8988T (cell line): Measurements from ENCODE around the gene CRADD.
"Not testable (repeated sequence)": the region's sequence is repeated elsewhere in the genome, so short reads cannot be mapped to it uniquely, and the experiment has no call there.

Experiments
- DNase-seq: peaks from one replicate; pipeline ENCODE4 v3.0.0; 2011

The CRADD gene

DNA sequence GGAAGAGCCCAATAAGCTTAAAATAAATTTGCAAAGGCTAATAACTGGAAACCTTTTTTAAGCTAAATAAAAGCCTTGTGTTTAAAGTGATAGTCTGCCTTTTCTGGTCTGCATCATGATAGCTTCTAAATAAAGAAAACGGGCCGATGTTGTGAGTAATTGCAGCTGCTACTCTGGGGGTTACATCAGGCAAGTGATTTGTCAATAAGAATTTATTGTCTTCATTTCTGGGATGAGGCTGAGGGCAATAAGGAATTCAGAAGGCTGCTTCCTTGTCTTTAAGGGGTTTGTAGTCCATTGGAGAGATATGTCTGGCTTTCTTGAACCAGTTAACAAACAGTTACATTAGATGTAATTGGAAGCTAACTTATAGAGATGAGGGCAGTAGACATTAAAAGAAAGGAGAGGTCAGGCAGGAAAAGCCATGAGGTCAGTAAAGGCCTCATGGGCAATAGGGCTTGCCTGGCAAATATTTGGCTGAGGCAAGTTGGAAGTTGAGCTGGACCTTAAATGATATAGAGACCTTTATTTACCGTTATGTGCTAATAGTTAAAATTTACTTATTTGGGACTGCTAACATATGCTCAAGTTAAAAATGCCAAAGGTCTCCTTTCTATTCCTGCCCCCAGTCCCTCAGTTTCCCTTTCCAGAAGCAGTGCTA is 85.0 kb downstream of the CRADD start:
- no peak for DNase-seq

- no peak for DNase-seq
These were observed 85.9 kb downstream of the CRADD start for GRCh38 chr12:93762912-93763553.

GRCh38 chr12:93763746-93764147 is 86.6 kb downstream of the CRADD start:
- no peak for DNase-seq

GRCh38 chr12:93766371-93766770 is 89.2 kb downstream of the CRADD start:
- DNase-seq: no peak

DNA sequence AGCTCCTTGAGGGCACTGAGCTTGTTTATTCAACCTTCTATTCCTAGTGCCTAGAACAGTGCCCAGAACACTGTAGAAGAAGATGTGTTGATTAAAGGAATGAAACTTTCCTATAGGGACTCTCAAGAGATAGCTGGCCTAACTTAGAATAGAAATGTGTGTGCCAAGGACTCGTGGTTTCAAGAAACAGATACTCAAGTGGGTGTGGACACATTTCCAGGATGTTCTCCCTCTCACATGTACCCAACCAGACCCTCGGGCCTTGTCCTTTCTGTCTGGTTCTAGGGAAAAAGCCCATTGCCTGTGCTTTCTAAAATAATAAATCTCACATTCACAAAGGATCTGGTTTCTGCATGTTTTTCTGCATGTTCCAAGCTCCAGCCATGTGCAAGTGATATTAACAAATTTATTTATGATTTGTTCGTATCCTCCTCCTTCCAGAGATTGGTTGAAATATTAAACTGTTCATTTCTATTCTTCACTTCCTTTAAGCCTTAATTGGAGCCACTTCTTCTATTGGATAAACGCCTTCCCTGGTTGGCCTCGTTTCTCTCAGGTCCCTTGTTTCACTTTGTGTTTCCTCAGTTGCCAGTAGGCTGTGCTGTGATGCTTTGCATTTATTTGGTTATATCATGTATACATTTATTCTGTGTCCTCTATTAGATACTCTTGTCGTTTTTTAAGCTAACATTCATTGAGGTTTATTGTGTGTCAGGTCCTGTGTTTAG is 89.8 kb downstream of the CRADD start:
- DNase-seq: no peak

DNA sequence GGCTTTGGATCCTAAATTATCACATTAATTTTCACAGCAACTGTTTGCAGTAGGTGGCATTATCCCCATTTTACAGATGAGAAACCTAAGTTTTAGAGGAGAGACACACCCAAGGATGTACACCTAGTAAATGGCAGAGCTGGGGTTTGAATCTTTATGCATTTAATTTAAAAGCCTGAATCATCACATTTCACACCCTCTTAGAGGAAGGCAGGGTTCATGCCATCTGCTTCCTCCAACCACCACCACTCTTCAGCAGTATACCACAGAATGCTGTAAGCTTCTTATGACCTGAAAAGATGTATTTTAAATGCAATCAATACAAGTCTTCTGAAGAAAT is 90.3 kb downstream of the CRADD start:
- no peak for DNase-seq

- DNase-seq: no peak
These were observed 95.0 kb downstream of the CRADD start for GRCh38 chr12:93772003-93772700.

GRCh38 chr12:93773122-93773871 is 96.1 kb downstream of the CRADD start:
- no peak for DNase-seq

DNA sequence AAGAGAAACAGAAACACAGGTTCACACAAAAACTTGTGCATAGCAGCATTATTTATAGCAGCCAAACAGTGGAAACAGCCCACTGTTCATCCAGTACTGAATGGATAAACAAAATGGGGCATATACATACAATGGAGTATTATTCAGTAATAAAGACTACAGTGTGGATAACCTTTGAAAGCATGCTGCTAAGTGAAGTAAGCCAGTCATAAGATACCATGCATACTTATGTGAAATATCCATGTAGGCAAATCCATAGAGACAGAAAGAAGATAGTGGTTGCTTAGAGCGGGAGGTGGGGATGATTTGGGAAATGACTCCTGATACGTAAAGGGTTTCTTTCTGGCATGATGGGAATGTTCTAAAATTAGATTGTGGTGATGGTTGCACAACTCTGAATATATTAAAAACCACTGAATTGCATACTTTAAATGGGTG is 99.4 kb downstream of the CRADD start:
- DNase-seq: no peak

DNA sequence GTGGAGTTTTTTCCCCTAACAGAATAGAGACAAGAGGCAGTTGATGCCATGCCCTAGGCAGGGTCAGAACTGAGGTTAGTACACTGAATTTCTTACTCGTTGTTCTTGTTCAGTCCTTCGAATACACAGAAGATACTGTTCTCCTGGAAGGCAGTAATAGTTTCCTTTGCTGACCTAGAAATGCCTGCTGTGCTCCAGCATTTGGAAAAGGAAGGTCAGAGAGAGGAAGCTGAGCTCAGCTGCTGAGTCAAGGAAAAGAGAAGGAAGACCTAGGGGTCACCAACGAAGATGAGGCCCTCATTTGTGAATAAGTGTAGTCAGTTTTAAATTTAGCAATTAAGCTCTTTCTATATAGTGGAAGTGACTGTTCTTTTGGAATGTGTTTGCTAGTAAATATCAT is 100.1 kb downstream of the CRADD start:
- no peak for DNase-seq

- no peak for DNase-seq
These were observed 101.1 kb downstream of the CRADD start for GRCh38 chr12:93778306-93778705.

GRCh38 chr12:93778766-93779165 is 101.6 kb downstream of the CRADD start:
- no peak for DNase-seq

- no peak for DNase-seq
These were observed 103.0 kb downstream of the CRADD start for GRCh38 chr12:93780101-93780641.

GRCh38 chr12:93780886-93781285 is 103.7 kb downstream of the CRADD start:
- DNase-seq: not testable (repeated sequence)

DNA sequence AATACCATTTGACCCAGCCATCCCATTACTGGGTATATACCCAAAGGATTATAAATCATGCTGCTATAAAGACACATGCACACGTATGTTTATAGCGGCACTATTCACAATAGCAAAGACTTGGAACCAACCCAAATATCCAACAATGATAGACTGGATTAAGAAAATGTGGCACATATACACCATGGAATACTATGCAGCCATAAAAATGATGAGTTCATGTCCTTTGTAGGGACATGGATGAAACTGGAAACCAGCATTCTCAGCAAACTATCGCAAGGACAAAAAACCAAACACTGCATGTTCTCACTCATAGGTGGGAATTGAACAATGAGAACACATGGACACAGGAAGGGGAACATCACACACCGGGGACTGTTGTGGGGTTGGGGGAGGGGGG is 104.8 kb downstream of the CRADD start:
- not testable (repeated sequence) for DNase-seq

GRCh38 chr12:93782853-93783252 is 105.7 kb downstream of the CRADD start:
- DNase-seq: no peak

DNA sequence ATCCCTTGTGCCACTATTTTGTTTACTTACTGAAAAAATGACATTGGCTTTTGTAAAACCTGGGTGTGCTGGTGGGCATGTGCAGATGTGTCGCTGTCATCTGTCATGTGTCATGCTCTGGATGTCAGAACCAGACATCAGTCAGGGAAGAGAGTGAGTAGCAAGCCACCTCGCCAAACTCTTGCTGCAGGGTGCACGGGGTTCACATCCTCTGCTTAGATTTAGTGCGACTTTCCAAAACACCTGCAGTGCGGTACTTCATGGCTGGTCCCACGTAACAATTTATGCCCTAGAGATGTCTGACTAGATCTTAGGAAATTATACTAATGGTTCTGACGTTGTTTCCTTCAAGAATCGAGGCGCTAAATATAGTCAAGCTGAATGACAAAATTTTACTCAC is 106.7 kb downstream of the CRADD start:
- no peak for DNase-seq

DNA sequence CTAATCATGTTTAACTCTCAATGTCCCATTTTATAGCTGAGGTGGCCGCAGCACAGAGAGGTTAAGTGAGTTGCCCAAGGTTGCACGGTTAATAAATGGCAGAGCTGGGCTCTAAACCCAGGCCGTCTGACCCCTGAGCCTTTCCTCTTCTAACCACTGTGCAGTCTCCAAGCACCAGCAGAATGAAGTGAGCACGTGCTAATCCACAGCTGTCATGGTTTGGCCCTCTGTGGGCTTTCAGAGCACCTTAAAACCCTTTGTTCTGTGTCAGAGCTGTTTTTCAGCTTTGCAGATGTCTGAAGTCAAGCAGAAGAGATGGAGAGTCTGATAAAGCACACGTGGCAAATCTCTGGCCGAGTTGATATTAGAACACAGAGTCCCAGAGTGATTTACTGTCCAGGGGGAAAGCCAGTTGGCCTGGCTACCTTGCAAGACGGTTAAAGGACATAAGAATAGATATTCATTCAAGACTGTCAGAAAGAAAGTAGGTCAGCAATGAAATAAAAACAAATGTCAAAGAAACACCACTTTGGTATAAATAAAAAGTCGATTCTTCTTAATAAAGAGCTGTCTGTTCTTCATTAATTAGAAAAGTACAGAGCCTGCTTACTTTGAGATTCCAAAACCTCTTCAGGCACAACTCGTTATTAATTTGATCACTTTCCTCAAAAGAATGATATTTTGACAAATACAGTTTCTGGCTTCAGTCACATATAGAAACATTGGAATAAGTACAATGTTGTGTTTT is 107.3 kb downstream of the CRADD start:
- DNase-seq: no peak

GRCh38 chr12:93785249-93786010 is 108.3 kb downstream of the CRADD start:
- peak; percentile 17 for DNase-seq

GRCh38 chr12:93786656-93787397 is 109.7 kb downstream of the CRADD start:
- DNase-seq: no peak
